ENCODE results near the gene KBTBD3.
A peak's percentile ranks its signal among the peaks of the same experiment; 100 is the strongest.

KBTBD3 gene

DNA sequence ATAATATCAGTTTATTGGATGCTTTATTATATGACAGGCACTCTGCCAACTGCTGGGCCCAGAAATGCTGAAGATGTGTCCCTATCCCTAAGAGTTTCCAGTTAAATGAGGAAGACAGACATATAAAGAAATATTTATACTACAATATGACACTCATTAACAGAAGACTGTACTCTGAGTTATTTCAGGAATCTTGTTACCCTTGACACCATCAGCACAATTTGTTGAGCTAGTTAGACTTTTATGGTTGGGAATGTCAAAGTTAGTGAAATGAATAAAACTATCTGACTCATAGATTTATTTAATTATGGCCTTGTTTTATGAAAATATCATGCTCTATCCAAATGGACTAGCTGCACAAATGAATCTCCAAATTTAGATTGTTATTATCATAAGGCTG, 29.5 kb downstream of the KBTBD3 start:
- no peaks in the 10 kb centered on the region for H3K9me3 ChIP-seq (ENCODE audit: low read length)
- H2AFZ ChIP-seq (ENCODE audit: low read depth, low read length) = no peak overlapping the region

DNA sequence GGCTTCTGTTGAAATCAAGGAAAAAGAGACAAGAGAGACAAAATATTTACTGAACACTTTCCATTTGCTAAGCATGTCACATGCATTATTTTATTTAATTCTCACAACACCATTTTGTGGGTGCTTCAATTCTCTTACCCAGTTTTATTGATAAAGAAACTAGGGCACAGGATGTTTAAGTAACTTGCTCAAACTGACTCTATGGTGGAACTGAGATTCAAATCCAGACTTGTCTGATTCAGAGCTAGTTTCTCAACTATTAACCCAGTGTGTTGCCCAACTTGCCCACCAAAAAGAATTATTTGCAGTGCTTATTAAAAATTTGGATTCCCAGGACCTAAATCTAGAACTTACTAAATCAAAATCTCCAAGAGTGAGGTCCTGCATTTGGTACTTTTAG, 33.6 kb downstream of the KBTBD3 start:
- H3K4me3 ChIP-seq (ENCODE audit: low read length) = no peak overlapping the region
- H3K4me1 ChIP-seq (ENCODE audit: insufficient read depth, low read length) = no peaks in the 10 kb centered on the region
- H3K36me3 ChIP-seq (ENCODE audit: insufficient read depth, low read length) = no peaks in the 10 kb centered on the region
- H3K27me3 ChIP-seq (ENCODE audit: insufficient read depth, low read length) = no peaks in the 10 kb centered on the region
- H2AFZ ChIP-seq (ENCODE audit: low read depth, low read length) = no peak overlapping the region
- no peaks in the 10 kb centered on the region for H3K9me3 ChIP-seq (ENCODE audit: low read length)

More for the DNA sequence above, 29.5 kb downstream of the KBTBD3 start:
- no peaks in the 10 kb centered on the region for H3K4me1 ChIP-seq (ENCODE audit: insufficient read depth, low read length)
- H3K36me3 ChIP-seq (ENCODE audit: insufficient read depth, low read length) = no peaks in the 10 kb centered on the region
- H3K4me3 ChIP-seq (ENCODE audit: low read length) = no peak overlapping the region
- H3K27me3 ChIP-seq (ENCODE audit: insufficient read depth, low read length) = no peaks in the 10 kb centered on the region

DNA sequence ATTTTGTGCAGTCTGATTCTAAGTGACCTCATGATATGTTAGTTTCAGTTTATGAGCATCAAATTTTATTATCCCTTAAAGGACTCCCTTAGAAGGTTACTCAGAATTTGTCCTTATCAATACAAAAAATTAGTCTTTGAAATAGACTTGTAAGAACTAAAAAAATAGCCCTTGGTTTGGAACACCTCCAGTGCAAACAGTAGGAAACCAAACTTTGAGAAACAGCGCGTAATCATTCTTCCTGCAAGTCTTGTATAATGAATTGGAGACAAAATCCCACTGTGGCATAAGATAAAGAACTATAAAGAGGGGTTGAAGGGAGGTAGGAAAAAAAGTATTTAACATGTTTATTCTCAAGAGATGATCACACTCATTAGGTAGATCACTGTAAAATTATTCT, 44.3 kb downstream of the KBTBD3 start:
- Histone ChIP-seq H3K4me1 (ENCODE audit: insufficient read depth, low read length) (peaks cover 18% of the 10 kb centered on the region), H3K27me3 (ENCODE audit: insufficient read depth, low read length) (no peaks in the 10 kb centered on the region), H3K4me3 (ENCODE audit: low read length) (no peak overlapping the region), H2AFZ (ENCODE audit: low read depth, low read length) (no peak overlapping the region), H3K36me3 (ENCODE audit: insufficient read depth, low read length) (no peaks in the 10 kb centered on the region), H3K9me3 (ENCODE audit: low read length) (no peaks in the 10 kb centered on the region)

DNA sequence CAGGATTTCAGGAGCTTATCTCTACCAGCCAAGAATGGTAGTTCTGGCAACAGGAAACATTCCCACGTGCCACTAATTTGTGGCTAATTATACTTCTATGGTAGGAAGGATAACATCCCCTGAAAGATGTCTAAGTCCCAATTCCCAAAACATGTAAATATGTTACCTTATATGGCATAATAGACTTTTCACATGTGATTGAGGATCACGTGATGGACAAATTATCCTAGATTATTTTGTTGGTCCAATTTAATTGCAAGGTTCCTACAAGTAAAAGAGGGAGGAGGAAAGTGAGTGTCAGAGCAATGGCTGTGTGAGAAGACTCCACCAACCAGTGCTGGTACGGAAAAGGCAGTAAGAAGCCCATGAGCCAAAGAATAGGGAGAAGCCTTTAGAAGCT, 45.2 kb downstream of the KBTBD3 start:
- Histone ChIP-seq H3K27me3 (ENCODE audit: insufficient read depth, low read length) (no peaks in the 10 kb centered on the region), H3K36me3 (ENCODE audit: insufficient read depth, low read length) (no peaks in the 10 kb centered on the region), H3K4me1 (ENCODE audit: insufficient read depth, low read length) (peaks cover 18% of the 10 kb centered on the region), H3K4me3 (ENCODE audit: low read length) (no peak overlapping the region), H2AFZ (ENCODE audit: low read depth, low read length) (no peak overlapping the region), H3K9me3 (ENCODE audit: low read length) (no peaks in the 10 kb centered on the region)

DNA sequence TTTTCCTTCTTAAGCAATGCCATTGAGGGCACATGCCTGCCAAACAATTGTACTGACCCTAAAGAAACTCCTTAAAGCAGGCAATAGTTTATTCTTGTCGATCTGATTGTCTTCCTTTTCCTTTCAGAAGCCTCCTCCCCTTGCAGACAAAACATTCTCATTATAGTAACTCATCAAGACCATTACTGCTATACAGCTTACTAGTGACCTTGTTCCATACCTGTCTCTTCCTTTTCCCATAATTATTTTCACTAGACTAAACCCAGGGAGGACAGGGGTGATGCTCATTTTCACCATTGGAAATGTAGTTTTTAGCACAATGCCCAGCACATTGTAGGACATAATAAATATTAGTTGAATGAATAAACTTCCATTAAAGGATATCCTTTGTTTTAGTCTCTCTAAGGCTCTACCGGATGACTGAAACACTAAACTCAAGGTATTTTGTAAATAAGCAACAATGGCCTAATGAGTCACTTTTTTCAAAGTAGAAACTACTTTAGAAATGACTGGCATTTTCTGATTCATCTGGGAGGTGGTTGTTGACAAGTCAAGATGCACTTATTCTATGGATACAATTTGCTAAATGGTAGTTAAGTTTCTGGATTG, 45.8 kb downstream of the KBTBD3 start:
- no peak overlapping the region for H3K4me3 ChIP-seq (ENCODE audit: low read length)
- peak overlapping the region; percentile 77 for H2AFZ ChIP-seq (ENCODE audit: low read depth, low read length)
- H3K27me3 ChIP-seq (ENCODE audit: insufficient read depth, low read length) = no peaks in the 10 kb centered on the region

DNA sequence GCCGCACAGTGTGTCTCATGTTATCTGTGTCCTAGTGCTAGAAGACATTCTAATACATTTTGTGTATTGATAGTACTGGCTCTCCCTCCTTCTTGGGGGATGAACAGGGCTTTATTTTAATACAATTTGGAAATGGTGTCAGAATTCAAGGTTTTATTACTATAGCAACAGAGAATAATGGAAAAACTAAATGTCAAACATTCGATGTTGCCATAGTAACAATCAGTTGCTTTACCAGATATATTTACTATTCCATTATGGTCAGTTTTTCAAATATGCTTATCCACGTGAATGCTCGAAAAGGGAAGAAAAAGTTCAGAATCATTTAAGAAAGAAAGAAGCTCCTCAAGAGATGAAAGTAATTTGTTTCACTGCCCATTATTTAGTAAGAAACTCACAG, 46.5 kb downstream of the KBTBD3 start:
- Histone ChIP-seq H2AFZ (ENCODE audit: low read depth, low read length) (peak overlapping the region; percentile 77), H3K4me1 (ENCODE audit: insufficient read depth, low read length) (peaks cover 18% of the 10 kb centered on the region), H3K9me3 (ENCODE audit: low read length) (no peaks in the 10 kb centered on the region), H3K4me3 (ENCODE audit: low read length) (no peak overlapping the region), H3K36me3 (ENCODE audit: insufficient read depth, low read length) (no peaks in the 10 kb centered on the region), H3K27me3 (ENCODE audit: insufficient read depth, low read length) (no peaks in the 10 kb centered on the region)

More for the DNA sequence above, 45.8 kb downstream of the KBTBD3 start:
- Histone ChIP-seq H3K9me3 (ENCODE audit: low read length) (no peaks in the 10 kb centered on the region), H3K4me1 (ENCODE audit: insufficient read depth, low read length) (peaks cover 18% of the 10 kb centered on the region), H3K36me3 (ENCODE audit: insufficient read depth, low read length) (no peaks in the 10 kb centered on the region)

DNA sequence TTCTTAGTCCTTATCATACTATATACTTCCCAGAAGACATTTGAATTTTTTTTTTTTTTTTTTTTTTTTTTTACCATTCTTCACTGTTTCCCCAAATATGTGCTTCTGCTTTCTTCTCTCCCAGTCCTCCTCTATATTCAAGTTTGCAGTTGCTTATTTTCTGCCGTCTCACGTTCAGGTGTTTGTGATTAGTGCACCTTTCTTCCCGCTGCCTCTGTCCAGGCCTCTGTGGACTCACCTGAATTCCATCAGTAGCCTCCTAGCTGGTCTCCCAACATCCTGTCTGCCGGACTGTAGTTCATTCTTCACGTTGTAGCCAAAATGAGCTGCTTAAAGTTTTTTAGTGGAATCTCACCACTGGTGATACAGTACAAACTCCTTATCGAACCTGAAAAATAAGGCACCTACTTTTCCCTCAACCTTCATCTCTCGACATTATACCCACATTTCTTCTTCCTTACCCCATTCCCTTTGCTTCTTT, 54.3 kb downstream of the KBTBD3 start:
- H3K4me3 ChIP-seq (ENCODE audit: low read length) = peak overlapping the region; percentile 91
- H3K4me1 ChIP-seq (ENCODE audit: insufficient read depth, low read length) = peaks cover 25% of the 10 kb centered on the region
- H2AFZ ChIP-seq (ENCODE audit: low read depth, low read length) = peak overlapping the region; percentile 46
- H3K27me3 ChIP-seq (ENCODE audit: insufficient read depth, low read length) = no peaks in the 10 kb centered on the region
- H3K36me3 ChIP-seq (ENCODE audit: insufficient read depth, low read length) = peaks cover 2% of the 10 kb centered on the region
- no peaks in the 10 kb centered on the region for H3K9me3 ChIP-seq (ENCODE audit: low read length)

DNA sequence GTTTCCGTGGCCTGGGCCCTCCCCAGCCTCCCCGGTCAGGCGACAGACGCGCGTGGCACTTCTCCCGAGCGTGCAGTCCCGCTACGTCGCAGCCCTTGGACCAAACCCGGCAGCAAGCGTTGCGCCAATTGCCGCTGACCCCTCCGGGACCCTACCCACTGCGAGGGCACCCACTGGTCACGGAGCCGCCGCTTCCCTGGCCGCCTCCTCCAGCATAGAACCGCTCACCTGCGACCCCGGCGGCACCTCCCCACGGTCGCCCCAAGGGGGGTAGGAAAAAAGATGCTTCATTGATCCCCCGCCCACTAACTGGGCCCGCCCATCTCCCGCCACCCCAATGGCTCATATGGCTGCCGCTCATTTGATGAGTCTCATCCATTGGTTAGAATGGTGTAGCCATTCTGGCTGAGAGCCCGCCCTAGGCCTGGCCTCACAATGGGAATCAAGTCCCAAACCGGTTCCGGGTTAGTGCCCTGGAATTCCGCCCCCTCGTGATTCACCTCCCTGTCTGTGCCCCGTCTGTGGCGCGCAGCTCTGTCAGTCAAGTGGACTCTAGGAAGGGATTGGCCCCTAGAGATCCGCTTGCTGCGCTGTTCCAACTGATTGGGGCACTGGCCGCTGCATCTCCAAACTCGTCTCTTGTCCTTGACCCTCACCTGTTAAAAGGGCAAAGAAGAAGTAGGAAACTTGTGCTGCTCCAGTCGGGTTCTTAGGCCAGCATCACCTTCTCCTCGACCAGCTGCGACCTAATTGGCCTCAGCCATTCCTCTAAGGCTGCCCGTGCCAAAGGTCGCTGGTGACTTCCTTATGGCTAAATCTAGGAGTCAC, 55.0 kb downstream of the KBTBD3 start, which contains the start of gene MSANTD4:
MSANTD4 (minus strand) TSS at position 274 of the 828 bp plus-strand sequence. CDS start 11,323 bp downstream, outside the sequence.
- Histone ChIP-seq H3K9me3 (ENCODE audit: low read length) (no peaks in the 10 kb centered on the region), H3K36me3 (ENCODE audit: insufficient read depth, low read length) (peaks cover 2% of the 10 kb centered on the region), H3K27me3 (ENCODE audit: insufficient read depth, low read length) (no peaks in the 10 kb centered on the region), H3K4me3 (ENCODE audit: low read length) (peak within 1 kb of the TSS; percentile 91), H3K4me1 (ENCODE audit: insufficient read depth, low read length) (peaks cover 25% of the 10 kb centered on the region), H2AFZ (ENCODE audit: low read depth, low read length) (peak within 1 kb of the TSS; percentile 97)

DNA sequence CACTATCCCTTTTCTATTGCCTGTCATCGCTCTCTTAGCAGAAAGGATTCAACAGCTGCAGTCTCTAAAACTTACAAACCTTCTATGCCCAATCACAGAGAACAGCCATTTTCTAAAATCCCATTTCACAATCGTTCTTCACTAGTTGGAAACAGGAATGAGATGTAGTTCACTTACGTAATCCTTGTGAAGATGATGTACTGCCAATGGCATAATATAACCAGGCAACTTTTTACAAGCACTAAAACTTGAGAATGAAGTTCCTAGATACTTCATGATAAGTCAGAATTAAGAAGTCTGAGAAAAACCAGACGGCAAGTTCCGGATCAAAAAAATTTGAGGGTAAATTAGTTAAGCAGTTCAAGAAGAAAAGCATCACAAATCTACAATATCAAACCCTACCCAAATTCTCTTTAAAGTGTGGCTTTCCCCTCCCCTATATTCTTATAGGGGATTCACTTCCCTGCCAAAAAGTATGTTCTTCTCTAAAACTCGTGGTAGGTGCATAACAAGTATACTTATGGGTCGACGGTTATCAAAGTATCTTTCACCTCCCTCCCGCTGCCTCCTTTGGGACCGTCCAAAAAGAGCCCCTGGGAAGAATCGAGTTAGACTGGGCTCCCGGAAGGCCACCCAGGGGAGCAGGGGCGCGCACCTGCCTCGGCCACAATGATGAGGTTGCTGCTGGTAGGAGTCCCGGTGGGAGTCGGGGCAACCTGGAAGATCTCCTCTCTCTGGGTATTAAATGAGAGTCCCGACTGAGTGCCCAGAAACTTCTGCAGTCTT, 55.8 kb downstream of the KBTBD3 start:
- peaks cover 25% of the 10 kb centered on the region for H3K4me1 ChIP-seq (ENCODE audit: insufficient read depth, low read length)
- H3K4me3 ChIP-seq (ENCODE audit: low read length) = peak overlapping the region; percentile 91
- H3K27me3 ChIP-seq (ENCODE audit: insufficient read depth, low read length) = no peaks in the 10 kb centered on the region
- peaks cover 2% of the 10 kb centered on the region for H3K36me3 ChIP-seq (ENCODE audit: insufficient read depth, low read length)
- peak overlapping the region; percentile 97 for H2AFZ ChIP-seq (ENCODE audit: low read depth, low read length)
- no peaks in the 10 kb centered on the region for H3K9me3 ChIP-seq (ENCODE audit: low read length)

DNA sequence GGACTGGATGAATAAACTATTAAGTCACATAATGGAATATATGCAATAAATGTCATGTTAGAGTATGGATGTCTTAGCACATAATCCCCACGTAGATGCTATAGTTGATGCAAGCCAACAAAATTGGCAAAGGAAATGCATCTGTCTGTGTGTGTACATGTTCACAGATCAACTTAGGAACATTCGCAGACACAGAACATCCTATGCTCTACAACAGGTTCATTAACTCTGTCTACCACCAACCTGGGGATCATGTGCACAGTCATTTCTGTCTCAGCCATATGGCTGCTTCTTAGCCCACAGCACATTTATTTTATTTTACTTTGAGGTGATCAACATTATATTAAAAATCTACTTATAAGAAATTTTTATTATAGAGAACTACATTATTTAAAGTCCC, 60.1 kb downstream of the KBTBD3 start:
- Histone ChIP-seq H2AFZ (ENCODE audit: low read depth, low read length) (no peak overlapping the region), H3K27me3 (ENCODE audit: insufficient read depth, low read length) (no peaks in the 10 kb centered on the region), H3K4me1 (ENCODE audit: insufficient read depth, low read length) (peaks cover 47% of the 10 kb centered on the region), H3K9me3 (ENCODE audit: low read length) (no peaks in the 10 kb centered on the region), H3K4me3 (ENCODE audit: low read length) (no peak overlapping the region), H3K36me3 (ENCODE audit: insufficient read depth, low read length) (peaks cover 2% of the 10 kb centered on the region)

DNA sequence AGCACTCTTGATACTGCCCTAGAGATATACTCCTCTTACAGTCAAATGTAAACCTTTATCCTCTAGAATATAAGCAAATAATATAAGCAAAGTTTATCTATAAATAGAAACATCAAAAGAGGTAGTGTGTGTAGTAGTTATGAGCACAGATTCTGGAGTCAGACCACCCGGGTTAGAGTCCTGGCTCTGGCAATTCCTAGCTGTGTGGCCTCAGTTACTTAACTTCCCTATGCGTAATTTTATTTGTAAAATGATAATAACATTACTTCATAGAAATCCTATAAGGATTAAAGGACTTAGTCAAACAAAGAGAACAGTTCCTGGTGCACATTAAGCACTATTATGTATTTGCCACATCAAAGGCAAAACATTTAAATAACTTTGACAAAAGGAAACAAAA, 62.1 kb downstream of the KBTBD3 start:
- Histone ChIP-seq H3K4me1 (ENCODE audit: insufficient read depth, low read length) (peaks cover 36% of the 10 kb centered on the region), H3K27me3 (ENCODE audit: insufficient read depth, low read length) (no peaks in the 10 kb centered on the region), H2AFZ (ENCODE audit: low read depth, low read length) (no peak overlapping the region), H3K36me3 (ENCODE audit: insufficient read depth, low read length) (peaks cover 8% of the 10 kb centered on the region), H3K9me3 (ENCODE audit: low read length) (peaks cover 2% of the 10 kb centered on the region), H3K4me3 (ENCODE audit: low read length) (no peak overlapping the region)

DNA sequence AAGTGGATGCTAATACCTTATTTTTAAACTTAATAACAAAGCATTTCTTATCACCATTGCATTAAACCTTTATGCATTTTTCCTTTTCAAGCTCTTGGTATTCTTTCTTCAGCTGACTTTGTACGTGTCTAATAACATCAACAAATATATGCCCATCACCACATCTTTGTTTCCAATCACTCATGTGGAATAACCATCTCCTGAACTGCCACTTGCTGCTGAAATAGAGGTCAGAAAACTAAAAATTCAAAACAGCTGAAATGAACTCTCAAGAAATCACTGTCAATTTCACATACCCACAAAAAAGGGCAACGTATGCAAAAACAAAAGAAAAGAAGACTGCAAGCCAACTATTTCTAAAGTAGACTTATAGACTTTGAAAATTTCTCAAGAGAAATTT, 62.5 kb downstream of the KBTBD3 start:
- H2AFZ ChIP-seq (ENCODE audit: low read depth, low read length) = no peak overlapping the region
- no peaks in the 10 kb centered on the region for H3K27me3 ChIP-seq (ENCODE audit: insufficient read depth, low read length)
- H3K4me3 ChIP-seq (ENCODE audit: low read length) = no peak overlapping the region
- H3K9me3 ChIP-seq (ENCODE audit: low read length) = peaks cover 2% of the 10 kb centered on the region
- H3K4me1 ChIP-seq (ENCODE audit: insufficient read depth, low read length) = peaks cover 35% of the 10 kb centered on the region
- H3K36me3 ChIP-seq (ENCODE audit: insufficient read depth, low read length) = peaks cover 12% of the 10 kb centered on the region

DNA sequence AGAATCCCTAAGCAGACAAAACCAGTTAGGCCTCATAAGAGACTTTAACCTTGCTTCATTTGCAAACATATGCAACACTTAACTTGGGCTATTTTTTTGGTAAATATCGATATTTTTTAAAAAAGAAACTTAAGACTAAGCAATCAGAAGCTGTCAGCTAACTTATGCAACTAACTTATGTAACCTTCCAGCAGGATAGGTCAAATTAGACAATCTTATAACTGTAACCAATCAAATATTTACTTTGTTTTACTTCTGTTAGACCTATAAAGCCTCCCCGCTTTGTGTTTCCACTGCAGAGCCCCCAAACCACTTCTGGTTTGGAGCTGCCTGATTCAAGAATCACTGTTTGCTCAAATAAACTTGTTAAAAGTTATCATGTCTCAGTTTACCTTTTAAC, 63.1 kb downstream of the KBTBD3 start:
- no peak overlapping the region for H3K4me3 ChIP-seq (ENCODE audit: low read length)
- H3K4me1 ChIP-seq (ENCODE audit: insufficient read depth, low read length) = peaks cover 33% of the 10 kb centered on the region
- H3K27me3 ChIP-seq (ENCODE audit: insufficient read depth, low read length) = no peaks in the 10 kb centered on the region
- H3K36me3 ChIP-seq (ENCODE audit: insufficient read depth, low read length) = peaks cover 16% of the 10 kb centered on the region
- H2AFZ ChIP-seq (ENCODE audit: low read depth, low read length) = no peak overlapping the region
- H3K9me3 ChIP-seq (ENCODE audit: low read length) = peaks cover 2% of the 10 kb centered on the region

Data from neuron (in vitro differentiated cells).